Choroid plexus epithelial cell (primary cell): ENCODE data around the gene CSNK1A1L.

Experiments used
- DNase-seq: peaks from one replicate; pipeline ENCODE4 v3.0.0-alpha.2; 2010; ENCODE audit warnings: low read depth
- H3K4me3 ChIP-seq: 2 replicates; pipeline ENCODE4 v1.5.1; 2011; ENCODE audit warnings: low read depth, mild to moderate bottlenecking, control low read depth, low read length, moderate library complexity
- CTCF ChIP-seq: conservative IDR thresholded peaks from 2 replicates; pipeline ENCODE4 v1.5.1; 2011; ENCODE audit warnings: low read depth, mild to moderate bottlenecking, control low read depth, inconsistent platforms, low read length, moderate library complexity

The CSNK1A1L gene

GRCh38 chr13:37105251-37105714, at the start of gene CSNK1A1L:
CSNK1A1L (minus strand) TSS chr13:37105664; CDS start chr13:37105256, 408 bp downstream.
- no peak for DNase-seq
- H3K4me3 ChIP-seq: no peak within 1 kb of the TSS
- no peak for TF ChIP-seq CTCF

- no peak overlapping the region for H3K4me3 ChIP-seq
- no peak for TF ChIP-seq CTCF
- DNase-seq: no peak
Measured at GRCh38 chr13:37149380-37149779, 43.9 kb upstream of the CSNK1A1L start.

- TF ChIP-seq CTCF: no peak
- H3K4me3 ChIP-seq: no peak overlapping the region
- DNase-seq: no peak
Measured at GRCh38 chr13:37148501-37148900, 43.0 kb upstream of the CSNK1A1L start.

GRCh38 chr13:37144661-37145060, 39.2 kb upstream of the CSNK1A1L start:
- DNase-seq: peak; percentile 43
- H3K4me3 ChIP-seq: no peak overlapping the region
- TF ChIP-seq CTCF: no peak

GRCh38 chr13:37143911-37144310, 38.4 kb upstream of the CSNK1A1L start:
- DNase-seq: peak; percentile 63
- no peak overlapping the region for H3K4me3 ChIP-seq
- no peak for TF ChIP-seq CTCF

GRCh38 chr13:37142877-37143276, 37.4 kb upstream of the CSNK1A1L start:
- H3K4me3 ChIP-seq: no peak overlapping the region
- DNase-seq: no peak
- TF ChIP-seq CTCF: no peak

GRCh38 chr13:37141011-37141410, 35.5 kb upstream of the CSNK1A1L start:
- no peak overlapping the region for H3K4me3 ChIP-seq
- no peak for DNase-seq

More at GRCh38 chr13:37141011-37141410, 35.5 kb upstream of the CSNK1A1L start:
- no peak for TF ChIP-seq CTCF
